NCI-H2196 (cell line): Measurements from ENCODE around the gene GJB5.
"Not testable (repeated sequence)": the region's sequence is repeated elsewhere in the genome, so short reads cannot be mapped to it uniquely, and the experiment has no call there.

Experiments used
- DNase-seq: peaks from one replicate; lab custom pipeline; 2025; ENCODE audit not compliant: unreplicated experiment; lab: John Stamatoyannopoulos, UW

The GJB5 gene

GRCh38 chr1:34773114-34773513 lies 18.3 kb downstream of the GJB5 start:
- DNase-seq: not testable (repeated sequence)

DNA sequence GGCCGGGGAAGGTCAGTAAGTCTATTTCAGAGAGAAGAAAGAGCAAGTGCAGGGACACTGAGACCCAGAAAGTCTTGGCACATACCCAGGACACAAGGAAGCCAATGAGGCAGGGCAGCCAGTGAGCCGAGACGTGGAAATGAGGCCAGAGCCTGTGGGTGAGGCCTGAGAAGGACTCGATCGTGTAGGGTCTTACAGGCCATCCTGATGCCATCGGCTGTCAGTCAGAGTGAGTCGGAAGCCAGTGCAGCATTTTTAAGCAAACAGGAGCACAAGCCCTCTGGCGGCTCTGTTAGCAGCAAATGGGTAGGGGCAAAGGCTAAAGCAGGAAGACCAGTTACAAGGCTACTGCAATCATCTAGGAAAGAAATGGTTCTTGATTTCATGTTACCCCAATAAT lies 20.1 kb downstream of the GJB5 start:
- no peak for DNase-seq

DNA sequence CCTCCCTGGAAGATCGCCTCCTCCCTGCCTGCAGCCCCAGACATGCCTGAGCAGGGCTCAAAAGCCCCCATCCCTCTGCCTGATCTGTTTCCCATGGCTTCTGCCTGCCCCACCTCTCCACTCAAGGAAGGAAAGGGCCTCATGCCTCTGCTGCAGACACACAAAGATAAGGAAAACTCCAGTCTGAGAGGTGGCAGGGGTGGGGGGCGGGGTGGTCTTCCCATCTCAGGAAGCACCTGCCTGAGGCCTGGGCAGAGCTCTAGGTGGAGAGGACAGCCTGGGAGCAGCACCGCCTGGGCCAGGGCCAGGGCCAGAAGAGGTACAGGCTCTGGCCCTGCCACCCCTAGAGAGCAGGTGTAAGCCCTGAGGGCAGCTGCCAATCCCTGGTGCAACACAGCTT lies 22.1 kb downstream of the GJB5 start:
- DNase-seq: no peak

- DNase-seq: no peak
Observed at GRCh38 chr1:34777519-34778321, 22.9 kb downstream of the GJB5 start.

DNA sequence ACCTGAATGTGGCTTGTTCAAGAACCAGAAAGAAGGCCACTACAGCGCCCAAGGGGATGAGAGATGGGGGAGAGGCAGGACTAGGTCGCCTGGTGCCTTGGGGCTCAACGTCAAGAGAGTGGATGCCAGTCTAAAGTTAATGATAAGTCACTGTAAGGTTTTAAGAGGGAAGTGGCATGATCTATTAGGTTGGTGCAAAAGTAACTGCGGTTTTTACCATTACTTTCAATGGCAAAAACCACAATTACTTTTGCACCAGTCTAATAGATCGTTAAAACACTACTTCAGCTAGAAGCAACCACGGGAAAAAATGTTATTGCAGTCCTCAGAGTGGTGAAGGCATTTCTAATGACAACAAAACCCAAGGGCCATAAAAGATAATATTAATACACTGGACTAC lies 23.5 kb downstream of the GJB5 start:
- no peak for DNase-seq

- no peak for DNase-seq
Observed at GRCh38 chr1:34779005-34779404, 24.2 kb downstream of the GJB5 start.

GRCh38 chr1:34779526-34779925 lies 24.7 kb downstream of the GJB5 start:
- no peak for DNase-seq

DNA sequence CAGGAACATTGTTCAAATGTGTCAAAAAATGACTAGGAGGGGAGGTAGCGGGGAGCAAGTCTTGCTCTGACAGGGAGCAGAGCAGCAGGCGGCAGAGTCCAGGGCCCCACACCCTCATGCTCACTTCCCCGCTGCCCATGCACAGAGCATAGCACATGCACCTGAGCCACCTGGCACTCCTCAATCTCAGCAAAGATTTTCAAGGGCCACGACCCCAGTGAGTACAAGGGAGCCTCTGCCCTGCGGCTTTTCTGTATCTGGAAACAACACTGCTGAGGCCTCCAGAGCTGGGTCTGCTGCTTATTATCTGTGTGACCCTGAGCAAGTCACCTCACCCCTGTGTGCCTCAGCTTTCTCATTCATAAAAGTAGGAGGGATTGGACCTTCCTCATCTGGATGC lies 25.1 kb downstream of the GJB5 start:
- no peak for DNase-seq

DNA sequence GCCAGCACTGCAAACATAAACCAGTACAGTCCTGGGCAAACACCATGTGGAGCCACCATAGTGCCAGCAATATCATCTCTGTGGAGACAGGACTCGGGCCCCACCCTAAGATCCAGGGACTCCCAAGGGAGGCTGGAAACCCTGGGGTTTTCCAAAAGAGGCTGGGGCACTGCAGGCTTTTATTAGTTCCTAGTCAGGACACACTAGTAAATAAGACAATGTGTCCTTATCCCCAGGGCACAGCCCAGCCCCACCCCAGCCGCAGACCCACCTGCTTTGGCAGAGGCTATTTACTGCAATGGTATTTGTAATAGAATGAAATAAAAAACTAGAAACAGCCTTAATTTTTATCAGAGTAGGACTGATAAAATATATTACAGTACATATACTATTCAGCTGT lies 25.7 kb downstream of the GJB5 start:
- DNase-seq: no peak

DNA sequence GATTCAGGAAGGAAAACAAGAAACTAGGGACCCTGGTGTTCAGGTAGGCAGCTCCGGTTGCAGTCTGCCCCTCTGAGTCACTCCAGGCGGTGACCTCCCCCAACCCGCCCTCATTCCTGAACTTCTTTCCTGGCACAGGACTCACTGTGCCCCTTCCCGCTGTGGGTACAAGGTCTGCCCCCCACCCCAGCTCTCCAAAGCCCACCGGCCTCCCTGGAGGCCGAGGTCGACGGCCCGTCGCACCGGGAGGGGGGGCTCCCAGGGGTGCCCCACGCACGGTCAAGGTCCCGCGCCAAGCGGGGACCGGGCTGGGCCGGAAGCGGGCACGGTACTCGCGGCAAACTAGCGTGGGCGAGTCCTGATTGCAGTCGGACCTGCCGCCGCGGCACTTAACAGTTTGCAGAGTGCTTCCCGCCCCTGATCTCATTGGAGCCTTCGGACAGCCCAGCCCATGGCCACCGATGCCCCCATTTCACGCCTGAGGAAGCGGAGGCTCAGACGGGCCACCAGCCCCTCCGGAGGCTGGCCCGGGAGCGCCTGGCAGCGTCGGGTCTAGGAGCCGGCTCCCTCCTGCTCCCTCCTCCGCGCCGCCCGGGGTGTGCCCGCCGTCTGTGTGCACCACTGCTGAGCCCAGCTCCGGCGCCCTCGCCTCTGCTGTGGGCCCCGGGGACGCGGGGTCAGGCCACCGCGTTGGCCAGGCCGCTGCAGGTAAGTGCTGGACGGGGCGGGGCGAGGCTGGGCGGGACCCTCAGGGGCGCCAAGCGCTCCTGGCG lies 26.4 kb downstream of the GJB5 start, which contains the start of gene GJB3:
Gene GJB3 (plus strand): TSS at position 144 of the 773 bp plus-strand sequence. CDS start 3,549 bp downstream, outside the sequence.
- DNase-seq: no peak

- no peak for DNase-seq
Observed at GRCh38 chr1:34781844-34782391, 27.1 kb downstream of the GJB5 start.

- no peak for DNase-seq
Observed at GRCh38 chr1:34784751-34785221, 29.9 kb downstream of the GJB5 start.

GRCh38 chr1:34785231-34785874 lies 30.5 kb downstream of the GJB5 start:
- DNase-seq: no peak

GRCh38 chr1:34785875-34786470 lies 31.1 kb downstream of the GJB5 start:
- DNase-seq: no peak

DNA sequence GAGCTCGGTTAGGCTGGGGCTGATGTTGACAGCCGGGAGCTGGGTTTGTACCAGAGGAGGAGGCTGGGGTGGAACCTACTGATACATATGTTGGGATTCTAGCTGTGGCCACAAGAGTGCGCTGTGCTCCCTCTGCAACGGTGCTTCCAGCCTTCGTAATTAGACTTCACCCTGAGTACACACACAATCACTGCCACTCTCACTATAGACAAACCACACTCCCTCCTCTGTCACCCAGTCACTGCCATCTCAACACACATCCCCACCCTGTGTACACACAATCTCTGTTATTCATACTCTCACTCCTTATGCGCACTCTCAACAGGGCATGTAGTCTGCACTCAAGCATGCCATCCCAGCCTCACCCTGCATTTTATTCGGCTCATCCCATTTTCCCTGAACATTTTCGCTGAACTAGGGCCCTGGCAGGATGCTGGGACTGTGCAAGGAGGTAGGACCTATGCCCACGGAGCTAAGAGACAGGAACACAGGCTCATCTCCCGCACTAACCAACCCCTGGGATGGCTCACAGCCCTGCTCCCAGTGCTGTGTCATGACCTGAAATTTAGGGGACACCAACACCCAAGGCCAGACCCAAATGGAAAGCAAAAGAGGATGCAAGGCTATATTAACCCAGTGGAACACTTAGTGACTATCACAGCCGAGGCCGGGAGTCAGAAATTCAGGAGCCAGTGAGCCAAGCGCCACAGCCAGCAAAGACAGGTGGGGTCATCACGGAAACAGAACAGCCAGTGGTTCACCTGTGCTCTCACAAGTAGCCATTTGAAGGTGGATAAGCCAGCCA lies 31.9 kb downstream of the GJB5 start:
- peak; percentile 76 for DNase-seq

DNA sequence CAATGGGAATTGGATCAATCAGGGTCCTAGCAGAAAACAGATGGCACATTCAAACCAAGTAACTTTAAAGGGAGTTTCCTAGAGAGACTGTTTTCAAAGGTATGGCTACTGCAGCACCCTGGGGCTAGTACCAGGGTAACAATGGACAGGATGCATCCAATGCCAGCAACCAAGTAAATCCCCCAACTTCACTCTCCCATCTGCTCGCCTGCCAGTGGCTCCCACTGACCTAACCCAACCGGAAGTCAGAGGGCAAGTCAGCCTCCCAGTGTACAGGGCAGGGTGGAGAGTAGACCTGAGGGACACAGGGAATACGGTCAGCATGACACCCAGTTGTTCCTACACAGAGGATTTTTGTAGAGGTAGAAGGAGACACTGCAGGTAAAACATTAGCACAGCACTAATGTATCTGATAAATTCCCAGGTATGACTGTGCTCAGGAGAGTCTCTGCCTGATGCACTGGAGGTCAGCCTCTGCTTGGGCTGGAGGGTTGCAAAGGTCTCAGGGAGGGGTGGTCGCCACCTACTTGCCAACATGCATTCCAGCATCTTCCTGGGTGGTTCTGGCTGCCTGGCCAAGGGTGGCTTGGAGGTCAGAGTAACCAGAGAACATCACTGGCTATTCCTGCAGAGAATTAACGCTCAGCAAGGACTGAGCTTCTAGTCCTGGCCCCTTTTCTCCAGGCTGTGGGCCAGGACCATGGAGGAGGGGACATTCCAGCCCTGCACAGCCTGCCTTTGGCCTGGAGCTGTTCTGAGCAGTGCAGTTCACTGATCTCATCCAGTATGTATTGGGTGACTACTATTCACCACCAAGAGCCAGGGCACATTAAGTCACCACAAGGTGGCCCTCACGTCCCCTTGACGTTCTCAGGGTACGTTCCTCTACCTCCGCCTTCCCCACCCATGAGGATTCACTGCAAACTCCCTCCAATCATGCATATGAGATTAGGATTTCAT lies 32.9 kb downstream of the GJB5 start:
- DNase-seq: peak; percentile 7

GRCh38 chr1:34790985-34791384 lies 36.1 kb downstream of the GJB5 start:
- no peak for DNase-seq

- no peak for DNase-seq
Observed at GRCh38 chr1:34792424-34792823, 37.6 kb downstream of the GJB5 start.
